Measurements from ENCODE around the gene FAM193A.
"Not testable (repeated sequence)": the region's sequence is repeated elsewhere in the genome, so short reads cannot be mapped to it uniquely, and the experiment has no call there.

The FAM193A gene

GRCh38 chr4:2546286-2546823 is 9.9 kb downstream of the FAM193A start:
- H3K4me1 ChIP-seq (ENCODE audit: insufficient read depth, poor library complexity, severe bottlenecking): peaks cover 9% of the 10 kb centered on the region
- no peak overlapping the region for H3K4me3 ChIP-seq (ENCODE audit: severe bottlenecking)
- H3K36me3 ChIP-seq (ENCODE audit: low read depth): peaks cover 6% of the 10 kb centered on the region
- no peak for ATAC-seq (ENCODE audit: low read depth)
- H3K27me3 ChIP-seq (ENCODE audit: insufficient read depth, poor library complexity, severe bottlenecking): no peaks in the 10 kb centered on the region
- no peak for TF ChIP-seq CTCF (IDR thresholded peaks at IDR 0.05; ENCODE audit: poor library complexity, severe bottlenecking)
- no peak overlapping the region for H3K27ac ChIP-seq (ENCODE audit: poor library complexity, severe bottlenecking)
- DNase-seq (ENCODE audit: low spot score): no peak
- no peaks in the 10 kb centered on the region for H3K9me3 ChIP-seq (ENCODE audit: severe bottlenecking)

- not testable (repeated sequence) for H3K4me1 ChIP-seq (ENCODE audit: insufficient read depth, poor library complexity, severe bottlenecking); H3K9me3 ChIP-seq (ENCODE audit: severe bottlenecking); H3K27ac ChIP-seq (ENCODE audit: poor library complexity, severe bottlenecking); H3K36me3 ChIP-seq (ENCODE audit: low read depth); DNase-seq (ENCODE audit: low spot score); H3K27me3 ChIP-seq (ENCODE audit: insufficient read depth, poor library complexity, severe bottlenecking); H3K4me3 ChIP-seq (ENCODE audit: severe bottlenecking); ATAC-seq (ENCODE audit: low read depth)
Measured at GRCh38 chr4:2546961-2547691, 10.7 kb downstream of the FAM193A start.

- H3K27ac ChIP-seq (ENCODE audit: poor library complexity, severe bottlenecking): no peak overlapping the region
- H3K4me1 ChIP-seq (ENCODE audit: insufficient read depth, poor library complexity, severe bottlenecking): peaks cover 9% of the 10 kb centered on the region
- TF ChIP-seq CTCF (IDR thresholded peaks at IDR 0.05; ENCODE audit: poor library complexity, severe bottlenecking): no peak
- H3K27me3 ChIP-seq (ENCODE audit: insufficient read depth, poor library complexity, severe bottlenecking): no peaks in the 10 kb centered on the region
- no peaks in the 10 kb centered on the region for H3K9me3 ChIP-seq (ENCODE audit: severe bottlenecking)
- ATAC-seq (ENCODE audit: low read depth): no peak
- no peak for DNase-seq (ENCODE audit: low spot score)
- H3K36me3 ChIP-seq (ENCODE audit: low read depth): no peaks in the 10 kb centered on the region
- no peak overlapping the region for H3K4me3 ChIP-seq (ENCODE audit: severe bottlenecking)
Measured at GRCh38 chr4:2551118-2551517, 14.7 kb downstream of the FAM193A start.

- Histone ChIP-seq H3K9me3 (ENCODE audit: severe bottlenecking) (no peaks in the 10 kb centered on the region), H3K4me3 (ENCODE audit: severe bottlenecking) (no peak overlapping the region), H3K27me3 (ENCODE audit: insufficient read depth, poor library complexity, severe bottlenecking) (no peaks in the 10 kb centered on the region), H3K27ac (ENCODE audit: poor library complexity, severe bottlenecking) (no peak overlapping the region), H3K36me3 (ENCODE audit: low read depth) (no peaks in the 10 kb centered on the region), H3K4me1 (ENCODE audit: insufficient read depth, poor library complexity, severe bottlenecking) (peaks cover 9% of the 10 kb centered on the region)
- TF ChIP-seq CTCF (IDR thresholded peaks at IDR 0.05; ENCODE audit: poor library complexity, severe bottlenecking): no peak
- ATAC-seq (ENCODE audit: low read depth): no peak
- DNase-seq (ENCODE audit: low spot score): no peak
Measured at GRCh38 chr4:2552806-2553205, 16.4 kb downstream of the FAM193A start.

GRCh38 chr4:2558301-2558700 is 21.9 kb downstream of the FAM193A start:
- TF ChIP-seq CTCF (IDR thresholded peaks at IDR 0.05; ENCODE audit: poor library complexity, severe bottlenecking): no peak
- DNase-seq (ENCODE audit: low spot score): no peak
- Histone ChIP-seq H3K27ac (ENCODE audit: poor library complexity, severe bottlenecking) (no peak overlapping the region), H3K9me3 (ENCODE audit: severe bottlenecking) (no peaks in the 10 kb centered on the region), H3K36me3 (ENCODE audit: low read depth) (no peaks in the 10 kb centered on the region; the same call in 1 of the 2 replicates), H3K27me3 (ENCODE audit: insufficient read depth, poor library complexity, severe bottlenecking) (no peaks in the 10 kb centered on the region), H3K4me3 (ENCODE audit: severe bottlenecking) (no peak overlapping the region), H3K4me1 (ENCODE audit: insufficient read depth, poor library complexity, severe bottlenecking) (no peaks in the 10 kb centered on the region)
- ATAC-seq (ENCODE audit: low read depth): no peak
